Nephron progenitor cell (in vitro differentiated cells): ENCODE measurements around the gene LMF2.

Experiments used
- DNase-seq: peaks from one replicate; pipeline ENCODE4 v3.0.0; 2021
- H3K27ac Mint-ChIP-seq: 2 replicates; pipeline ENCODE4 v1.8.0; 2021; ENCODE audit warnings: mild to moderate bottlenecking, moderate library complexity, mixed read lengths
- H3K27me3 Mint-ChIP-seq: 2 replicates; pipeline ENCODE4 v1.8.0; 2021; ENCODE audit warnings: mild to moderate bottlenecking, low read depth, mixed read lengths; ENCODE audit not compliant: poor library complexity
- H3K36me3 Mint-ChIP-seq: 2 replicates; pipeline ENCODE4 v1.8.0; 2021; ENCODE audit warnings: low read depth, mixed read lengths
- H3K4me1 Mint-ChIP-seq: 2 replicates; pipeline ENCODE4 v1.8.0; 2021; ENCODE audit warnings: mixed read lengths
- H3K4me3 Mint-ChIP-seq: 2 replicates; pipeline ENCODE4 v1.8.0; 2021; ENCODE audit warnings: mild to moderate bottlenecking, moderate library complexity, mixed read lengths
- H3K9me3 Mint-ChIP-seq: 2 replicates; pipeline ENCODE4 v1.8.0; 2021; ENCODE audit warnings: mild to moderate bottlenecking, moderate library complexity, mixed read lengths
- TF ChIP-seq, protein P1 (sequence below): fragments of 200-600 bp; sonication (generic); IDR thresholded peaks from 2 replicates; pipeline ENCODE4 v1.5.0; 2021; ENCODE audit warnings: antibody characterized with exemption

The LMF2 gene

GRCh38 chr22:50468626-50469025, 38.9 kb downstream of the LMF2 start:
- no peak overlapping the region for H3K4me3 Mint-ChIP-seq
- no peaks in the 10 kb centered on the region for H3K27me3 Mint-ChIP-seq
- H3K27ac Mint-ChIP-seq = no peak overlapping the region
- DNase-seq = no peak
- H3K4me1 Mint-ChIP-seq = peaks cover 33% of the 10 kb centered on the region
- peaks cover 13% of the 10 kb centered on the region for H3K36me3 Mint-ChIP-seq
- H3K9me3 Mint-ChIP-seq = no peaks in the 10 kb centered on the region
- TF ChIP-seq, protein P1, sequence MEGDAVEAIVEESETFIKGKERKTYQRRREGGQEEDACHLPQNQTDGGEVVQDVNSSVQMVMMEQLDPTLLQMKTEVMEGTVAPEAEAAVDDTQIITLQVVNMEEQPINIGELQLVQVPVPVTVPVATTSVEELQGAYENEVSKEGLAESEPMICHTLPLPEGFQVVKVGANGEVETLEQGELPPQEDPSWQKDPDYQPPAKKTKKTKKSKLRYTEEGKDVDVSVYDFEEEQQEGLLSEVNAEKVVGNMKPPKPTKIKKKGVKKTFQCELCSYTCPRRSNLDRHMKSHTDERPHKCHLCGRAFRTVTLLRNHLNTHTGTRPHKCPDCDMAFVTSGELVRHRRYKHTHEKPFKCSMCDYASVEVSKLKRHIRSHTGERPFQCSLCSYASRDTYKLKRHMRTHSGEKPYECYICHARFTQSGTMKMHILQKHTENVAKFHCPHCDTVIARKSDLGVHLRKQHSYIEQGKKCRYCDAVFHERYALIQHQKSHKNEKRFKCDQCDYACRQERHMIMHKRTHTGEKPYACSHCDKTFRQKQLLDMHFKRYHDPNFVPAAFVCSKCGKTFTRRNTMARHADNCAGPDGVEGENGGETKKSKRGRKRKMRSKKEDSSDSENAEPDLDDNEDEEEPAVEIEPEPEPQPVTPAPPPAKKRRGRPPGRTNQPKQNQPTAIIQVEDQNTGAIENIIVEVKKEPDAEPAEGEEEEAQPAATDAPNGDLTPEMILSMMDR = no peak

GRCh38 chr22:50467773-50468440, 39.6 kb downstream of the LMF2 start:
- Mint-ChIP-seq H3K4me3 (no peak overlapping the region), H3K4me1 (peaks cover 25% of the 10 kb centered on the region), H3K27ac (no peak overlapping the region), H3K27me3 (no peaks in the 10 kb centered on the region), H3K36me3 (peaks cover 14% of the 10 kb centered on the region), H3K9me3 (no peaks in the 10 kb centered on the region)
- TF ChIP-seq, protein P1 = no peak
- no peak for DNase-seq

- Mint-ChIP-seq H3K27ac (no peak overlapping the region), H3K36me3 (peaks cover 14% of the 10 kb centered on the region), H3K27me3 (no peaks in the 10 kb centered on the region), H3K9me3 (no peaks in the 10 kb centered on the region), H3K4me1 (peaks cover 20% of the 10 kb centered on the region), H3K4me3 (no peak overlapping the region)
- TF ChIP-seq, protein P1 = no peak
- DNase-seq = no peak
These were observed 40.2 kb downstream of the LMF2 start for GRCh38 chr22:50467341-50467740.

DNA sequence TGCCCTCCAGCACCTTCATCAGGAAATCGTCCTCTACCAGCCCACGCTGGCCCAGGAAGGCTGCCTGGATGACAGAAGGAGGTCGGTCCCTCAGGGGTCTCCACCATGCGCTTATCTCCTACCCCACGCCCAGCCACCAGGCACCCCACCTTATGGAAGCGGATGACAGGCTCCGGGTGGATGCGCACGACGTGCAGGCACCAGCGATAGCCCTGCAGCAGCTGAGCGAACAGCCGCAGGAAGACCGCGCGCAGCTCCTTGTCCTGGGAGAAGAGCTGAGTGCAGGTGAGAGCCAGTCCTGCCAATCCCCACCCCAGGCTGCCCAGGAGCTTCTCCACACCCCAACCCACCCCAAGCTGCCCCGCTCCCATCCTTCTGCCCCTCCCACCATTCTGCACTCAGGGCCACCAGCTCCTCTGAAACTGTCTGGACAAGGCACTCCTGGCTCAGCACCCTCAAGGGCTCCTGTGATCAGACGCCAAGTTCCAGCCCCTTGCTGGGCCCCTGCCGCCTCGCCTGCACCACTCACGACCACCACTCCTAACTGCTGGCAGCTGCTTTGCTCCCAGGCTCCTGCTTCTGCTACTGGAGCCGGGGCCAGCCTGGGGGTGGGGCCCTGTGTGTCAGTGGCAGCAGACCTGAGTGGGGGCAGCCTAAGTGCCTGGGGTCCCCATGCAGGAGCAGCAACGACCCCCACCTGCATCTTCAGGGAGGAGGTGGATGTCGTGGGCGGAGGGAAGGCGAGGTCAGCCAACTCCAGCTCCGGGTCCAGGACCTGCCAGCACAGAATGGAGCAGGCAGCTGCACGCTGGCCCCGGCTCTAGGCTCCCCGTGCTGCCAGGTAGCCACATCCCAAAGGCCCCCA, 42.2 kb downstream of the LMF2 start:
- H3K4me3 Mint-ChIP-seq = no peak overlapping the region
- TF ChIP-seq, protein P1 = no peak
- H3K4me1 Mint-ChIP-seq = peaks cover 3% of the 10 kb centered on the region
- peaks cover 18% of the 10 kb centered on the region for H3K36me3 Mint-ChIP-seq
- DNase-seq = no peak
- H3K9me3 Mint-ChIP-seq = no peaks in the 10 kb centered on the region
- H3K27me3 Mint-ChIP-seq = no peaks in the 10 kb centered on the region
- no peak overlapping the region for H3K27ac Mint-ChIP-seq

- TF ChIP-seq, protein P1 = no peak
- Mint-ChIP-seq H3K36me3 (peaks cover 18% of the 10 kb centered on the region), H3K4me1 (no peaks in the 10 kb centered on the region), H3K27me3 (no peaks in the 10 kb centered on the region), H3K9me3 (no peaks in the 10 kb centered on the region), H3K27ac (no peak overlapping the region), H3K4me3 (no peak overlapping the region)
- DNase-seq = no peak
These were observed 43.1 kb downstream of the LMF2 start for GRCh38 chr22:50464451-50464850.
